Neural cell (in vitro differentiated cells): Measurements from ENCODE around the gene IL1R2. TPM values are rescaled to one million over a fixed set of nuclear protein-coding genes. Genes with fewer than 3 reads are reported as not detected.

Source experiments
- H2AFZ ChIP-seq: fragments of 200-600, 300-800 bp; sonication (generic), shearing (Covaris generic); 2 replicates; pipeline ENCODE4 v1.6.0; 2014; ENCODE audit warnings: low read depth, mild to moderate bottlenecking, antibody characterized with exemption, low read length, moderate library complexity
- H3F3A ChIP-seq: fragments of 200-600 bp; shearing (Covaris generic); 2 replicates; pipeline ENCODE4 v1.6.1; 2016; ENCODE audit warnings: mild to moderate bottlenecking, moderate library complexity, mixed read lengths, antibody characterized with exemption, low read length; ENCODE audit not compliant: insufficient read depth, poor library complexity, severe bottlenecking
- H3K27ac ChIP-seq: fragments of 200-600, 300-800 bp; sonication (generic), shearing (Covaris generic); 2 replicates; pipeline ENCODE4 v1.5.1; 2014; ENCODE audit warnings: mild to moderate bottlenecking, low read length, moderate library complexity
- H3K27me3 ChIP-seq: fragments of 300-800, 200-600 bp; sonication (generic), shearing (Covaris generic); 2 replicates; pipeline ENCODE4 v1.6.0; 2014; ENCODE audit warnings: mild to moderate bottlenecking, low read depth, low read length, moderate library complexity; ENCODE audit not compliant: insufficient read depth
- H3K36me3 ChIP-seq: fragments of 300-800, 200-600 bp; sonication (generic), shearing (Covaris generic); 2 replicates; pipeline ENCODE4 v1.5.1; 2014; ENCODE audit warnings: mild to moderate bottlenecking, antibody characterized with exemption, low read length, moderate library complexity; ENCODE audit not compliant: insufficient read depth
- H3K4me2 ChIP-seq: fragments of 300-800, 200-600 bp; sonication (generic), shearing (Covaris generic); 2 replicates; pipeline ENCODE4 v1.6.0; 2014; ENCODE audit warnings: mild to moderate bottlenecking, low read length
- H3K4me3 ChIP-seq: fragments of 300-800, 200-600 bp; sonication (generic), shearing (Covaris generic); 2 replicates; pipeline ENCODE4 v1.5.1; 2014; ENCODE audit warnings: mild to moderate bottlenecking, low read length, moderate library complexity
- H3K79me2 ChIP-seq: fragments of 200-600 bp; shearing (Covaris generic); replicated peaks from 2 replicates; pipeline ENCODE4 v1.6.0; 2014; ENCODE audit warnings: mild to moderate bottlenecking, low read length, moderate library complexity; ENCODE audit not compliant: insufficient read depth
- H3K9ac ChIP-seq: fragments of 300-800, 200-600 bp; sonication (generic), shearing (Covaris generic); 2 replicates; pipeline ENCODE4 v1.6.1; 2016; ENCODE audit warnings: mild to moderate bottlenecking, low read length, mixed read lengths
- H3K9me2 ChIP-seq: fragments of 200-600 bp; shearing (Covaris generic); 2 replicates; pipeline ENCODE4 v1.6.1; 2016; ENCODE audit warnings: mild to moderate bottlenecking, low read length, mixed read lengths; ENCODE audit not compliant: insufficient read depth
- H3K9me3 ChIP-seq: fragments of 200-600, 300-800 bp; sonication (generic), shearing (Covaris generic); 2 replicates; pipeline ENCODE4 v1.6.1; 2016; ENCODE audit warnings: mild to moderate bottlenecking, mixed run types, low read length, moderate library complexity, mixed read lengths
- H4K20me1 ChIP-seq: fragments of 200-600 bp; shearing (Covaris generic); 2 replicates; pipeline ENCODE4 v1.6.1; 2016; ENCODE audit warnings: mild to moderate bottlenecking, mixed run types; ENCODE audit not compliant: insufficient read depth
- EP300 ChIP-seq: fragments of 450-650 bp; conservative IDR thresholded peaks from 2 replicates; pipeline ENCODE4 v1.6.1; 2014; ENCODE audit warnings: antibody characterized with exemption, mild to moderate bottlenecking, moderate library complexity; ENCODE audit not compliant: poor library complexity, severe bottlenecking
- EZH2 ChIP-seq: fragments of 200-600, 300-800 bp; shearing (Covaris generic), sonication (generic); IDR thresholded peaks from 2 replicates; pipeline ENCODE4 v1.6.1; 2014; ENCODE audit warnings: antibody characterized with exemption, low read length, borderline replicate concordance, mild to moderate bottlenecking; ENCODE audit not compliant: insufficient read depth, poor library complexity, severe bottlenecking
- MXI1 ChIP-seq: fragments of 450-650 bp; conservative IDR thresholded peaks from 2 replicates; pipeline ENCODE4 v1.6.1; 2014; ENCODE audit warnings: antibody characterized with exemption, mild to moderate bottlenecking; ENCODE audit not compliant: poor library complexity, severe bottlenecking
- POLR2AphosphoS5 ChIP-seq: IDR thresholded peaks from 2 replicates; pipeline ENCODE4 v1.6.1; 2012
- RAD21 ChIP-seq: fragments of 450-650 bp; conservative IDR thresholded peaks from 2 replicates; pipeline ENCODE4 v1.6.1; 2014; ENCODE audit warnings: antibody characterized with exemption, mild to moderate bottlenecking, moderate library complexity
- SMC3 ChIP-seq: fragments of 450-650 bp; conservative IDR thresholded peaks from 2 replicates; pipeline ENCODE4 v1.6.1; 2014; ENCODE audit warnings: antibody characterized with exemption, mild to moderate bottlenecking, moderate library complexity; ENCODE audit not compliant: poor library complexity
- TAF1 ChIP-seq: IDR thresholded peaks from 2 replicates; pipeline ENCODE4 v1.6.1; 2012; ENCODE audit warnings: low read depth
- polyA minus RNA-seq: library from RNA; depleted of rRNA, polyadenylated mRNA; stranded (reverse); fragments of >200 nt; gene quantifications from 2 replicates; pipeline ENCODE4 v1.2.3, GENCODE V29; 2014
- polyA plus RNA-seq: library from polyadenylated mRNA; depleted of rRNA; stranded (reverse); fragments of >200 nt; gene quantifications from 2 replicates; pipeline ENCODE4 v1.2.3, GENCODE V29; 2014
- TF ChIP-seq, protein P1 (sequence below): fragments of 450-650 bp; IDR thresholded peaks from 2 replicates; pipeline ENCODE4 v1.5.1; 2014; ENCODE audit warnings: antibody characterized with exemption, mild to moderate bottlenecking, moderate library complexity; ENCODE audit not compliant: poor library complexity, severe bottlenecking
- TF ChIP-seq, protein P2 (sequence below): IDR thresholded peaks from 2 replicates; pipeline ENCODE4 v1.6.1; 2012; ENCODE audit warnings: borderline replicate concordance

IL1R2 gene, protein sequence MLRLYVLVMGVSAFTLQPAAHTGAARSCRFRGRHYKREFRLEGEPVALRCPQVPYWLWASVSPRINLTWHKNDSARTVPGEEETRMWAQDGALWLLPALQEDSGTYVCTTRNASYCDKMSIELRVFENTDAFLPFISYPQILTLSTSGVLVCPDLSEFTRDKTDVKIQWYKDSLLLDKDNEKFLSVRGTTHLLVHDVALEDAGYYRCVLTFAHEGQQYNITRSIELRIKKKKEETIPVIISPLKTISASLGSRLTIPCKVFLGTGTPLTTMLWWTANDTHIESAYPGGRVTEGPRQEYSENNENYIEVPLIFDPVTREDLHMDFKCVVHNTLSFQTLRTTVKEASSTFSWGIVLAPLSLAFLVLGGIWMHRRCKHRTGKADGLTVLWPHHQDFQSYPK
- not detected in 2 replicates for polyA plus RNA-seq
- polyA minus RNA-seq = not detected in 2 replicates

DNA sequence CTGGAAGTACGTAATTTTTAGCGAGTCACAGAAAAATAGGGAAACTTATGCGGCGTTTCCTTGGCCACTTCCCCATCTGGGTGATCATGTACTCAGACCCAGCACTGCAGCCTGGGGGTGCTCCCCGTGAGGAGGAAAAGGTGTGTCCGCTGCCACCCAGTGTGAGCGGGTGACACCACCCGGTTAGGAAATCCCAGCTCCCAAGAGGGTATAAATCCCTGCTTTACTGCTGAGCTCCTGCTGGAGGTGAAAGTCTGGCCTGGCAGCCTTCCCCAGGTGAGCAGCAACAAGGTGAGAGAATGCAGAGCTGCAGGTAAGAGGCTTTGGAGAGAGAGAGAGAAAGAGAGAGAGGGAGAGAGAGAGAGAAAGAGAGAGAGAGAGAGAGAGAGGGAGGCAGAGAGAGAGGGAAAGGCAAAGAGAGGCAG is at the start of gene IL1R2:
TSS of gene IL1R2 (plus strand) at position 240 of the 425 bp plus-strand sequence. CDS start 16,616 bp downstream, outside the sequence.
- TF ChIP-seq SMC3 = no peak
- no peaks in the 10 kb centered on the region for H3K79me2 ChIP-seq
- H3K9me2 ChIP-seq = no peaks in the 10 kb centered on the region
- no peak within 1 kb of the TSS for H3K4me3 ChIP-seq
- no peaks in the 10 kb centered on the region for H3K27me3 ChIP-seq
- no peak within 1 kb of the TSS for H2AFZ ChIP-seq
- no peak within 1 kb of the TSS for H3K9ac ChIP-seq
- no peaks in the 10 kb centered on the region for H3F3A ChIP-seq
- H3K27ac ChIP-seq = no peak within 1 kb of the TSS
- no peak within 1 kb of the TSS for H3K4me2 ChIP-seq
- no peaks in the 10 kb centered on the region for H3K9me3 ChIP-seq
- H4K20me1 ChIP-seq = no peaks in the 10 kb centered on the region
- no peaks in the 10 kb centered on the region for H3K36me3 ChIP-seq

- Histone ChIP-seq H3K79me2 (no peaks in the 10 kb centered on the region), H3F3A (no peaks in the 10 kb centered on the region), H3K9ac (no peak overlapping the region), H3K9me2 (no peaks in the 10 kb centered on the region), H3K4me3 (no peak overlapping the region), H3K4me2 (no peak overlapping the region), H3K9me3 (no peaks in the 10 kb centered on the region), H3K27ac (no peak overlapping the region), H4K20me1 (no peaks in the 10 kb centered on the region), H3K27me3 (no peaks in the 10 kb centered on the region), H3K36me3 (no peaks in the 10 kb centered on the region), H2AFZ (no peak overlapping the region)
- TF ChIP-seq MXI1 (no peak), EP300 (no peak), RAD21 (no peak), POLR2AphosphoS5 (no peak), TAF1 (no peak), SMC3 (no peak), EZH2 (no peak)
- TF ChIP-seq, protein P1, sequence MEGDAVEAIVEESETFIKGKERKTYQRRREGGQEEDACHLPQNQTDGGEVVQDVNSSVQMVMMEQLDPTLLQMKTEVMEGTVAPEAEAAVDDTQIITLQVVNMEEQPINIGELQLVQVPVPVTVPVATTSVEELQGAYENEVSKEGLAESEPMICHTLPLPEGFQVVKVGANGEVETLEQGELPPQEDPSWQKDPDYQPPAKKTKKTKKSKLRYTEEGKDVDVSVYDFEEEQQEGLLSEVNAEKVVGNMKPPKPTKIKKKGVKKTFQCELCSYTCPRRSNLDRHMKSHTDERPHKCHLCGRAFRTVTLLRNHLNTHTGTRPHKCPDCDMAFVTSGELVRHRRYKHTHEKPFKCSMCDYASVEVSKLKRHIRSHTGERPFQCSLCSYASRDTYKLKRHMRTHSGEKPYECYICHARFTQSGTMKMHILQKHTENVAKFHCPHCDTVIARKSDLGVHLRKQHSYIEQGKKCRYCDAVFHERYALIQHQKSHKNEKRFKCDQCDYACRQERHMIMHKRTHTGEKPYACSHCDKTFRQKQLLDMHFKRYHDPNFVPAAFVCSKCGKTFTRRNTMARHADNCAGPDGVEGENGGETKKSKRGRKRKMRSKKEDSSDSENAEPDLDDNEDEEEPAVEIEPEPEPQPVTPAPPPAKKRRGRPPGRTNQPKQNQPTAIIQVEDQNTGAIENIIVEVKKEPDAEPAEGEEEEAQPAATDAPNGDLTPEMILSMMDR = no peak
- TF ChIP-seq, protein P2, sequence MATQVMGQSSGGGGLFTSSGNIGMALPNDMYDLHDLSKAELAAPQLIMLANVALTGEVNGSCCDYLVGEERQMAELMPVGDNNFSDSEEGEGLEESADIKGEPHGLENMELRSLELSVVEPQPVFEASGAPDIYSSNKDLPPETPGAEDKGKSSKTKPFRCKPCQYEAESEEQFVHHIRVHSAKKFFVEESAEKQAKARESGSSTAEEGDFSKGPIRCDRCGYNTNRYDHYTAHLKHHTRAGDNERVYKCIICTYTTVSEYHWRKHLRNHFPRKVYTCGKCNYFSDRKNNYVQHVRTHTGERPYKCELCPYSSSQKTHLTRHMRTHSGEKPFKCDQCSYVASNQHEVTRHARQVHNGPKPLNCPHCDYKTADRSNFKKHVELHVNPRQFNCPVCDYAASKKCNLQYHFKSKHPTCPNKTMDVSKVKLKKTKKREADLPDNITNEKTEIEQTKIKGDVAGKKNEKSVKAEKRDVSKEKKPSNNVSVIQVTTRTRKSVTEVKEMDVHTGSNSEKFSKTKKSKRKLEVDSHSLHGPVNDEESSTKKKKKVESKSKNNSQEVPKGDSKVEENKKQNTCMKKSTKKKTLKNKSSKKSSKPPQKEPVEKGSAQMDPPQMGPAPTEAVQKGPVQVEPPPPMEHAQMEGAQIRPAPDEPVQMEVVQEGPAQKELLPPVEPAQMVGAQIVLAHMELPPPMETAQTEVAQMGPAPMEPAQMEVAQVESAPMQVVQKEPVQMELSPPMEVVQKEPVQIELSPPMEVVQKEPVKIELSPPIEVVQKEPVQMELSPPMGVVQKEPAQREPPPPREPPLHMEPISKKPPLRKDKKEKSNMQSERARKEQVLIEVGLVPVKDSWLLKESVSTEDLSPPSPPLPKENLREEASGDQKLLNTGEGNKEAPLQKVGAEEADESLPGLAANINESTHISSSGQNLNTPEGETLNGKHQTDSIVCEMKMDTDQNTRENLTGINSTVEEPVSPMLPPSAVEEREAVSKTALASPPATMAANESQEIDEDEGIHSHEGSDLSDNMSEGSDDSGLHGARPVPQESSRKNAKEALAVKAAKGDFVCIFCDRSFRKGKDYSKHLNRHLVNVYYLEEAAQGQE = no peak
Measured at GRCh38 chr2:101942851-101943250, 48.9 kb upstream of the IL1R2 start.
